ENCODE measurements around the gene PIP4K2A. TPM values are rescaled to one million over a fixed set of nuclear protein-coding genes. Genes with fewer than 3 reads are reported as not detected.

PIP4K2A gene
- total and polyA plus RNA-seq, 2 of the 8 experiments (the other 6 are each of a cell fraction or from before 2014, with no cell fraction given) = 19.0 to 60.9 TPM

DNA sequence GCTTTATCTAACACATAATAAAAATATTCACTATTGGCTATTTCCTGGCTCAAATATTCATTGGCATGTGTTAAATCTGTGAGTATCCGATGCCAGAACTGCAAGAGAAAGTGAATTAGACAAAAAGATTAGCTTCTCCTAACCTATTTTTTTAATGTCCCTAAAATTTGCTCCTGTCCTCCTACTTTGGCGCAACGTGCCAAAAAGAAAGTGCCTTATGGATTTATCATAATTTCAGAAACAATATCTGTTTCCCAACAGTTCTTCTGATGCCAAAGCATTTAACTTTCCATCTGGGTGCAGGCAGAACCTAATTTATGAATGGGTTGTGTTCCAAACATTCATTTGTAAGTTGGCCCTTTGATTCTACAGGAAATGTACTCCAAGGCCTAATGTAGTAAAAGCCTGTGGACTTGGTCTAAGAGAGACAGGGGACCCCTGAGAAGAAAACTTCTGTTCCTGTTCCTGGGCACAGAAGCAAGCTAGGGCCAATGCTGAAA lies 15.4 kb downstream of the PIP4K2A start:
- Histone ChIP-seq H3K9ac (replicated peaks in 1 of 4; ENCODE audit: extremely low read depth in 1 of 4, low read depth in 3 of 4, low read length in 3 of 4) (no peak overlapping the region), H3K56ac (replicated peaks; ENCODE audit: insufficient read length, low read depth, low read length) (no peak overlapping the region), H2AK5ac (ENCODE audit: low read depth, low read length) (no peak overlapping the region), H3K23me2 (ENCODE audit: low read depth, low read length) (no peaks in the 10 kb centered on the region), H4K91ac (replicated peaks; ENCODE audit: insufficient read length, low read length) (no peak overlapping the region), H4K5ac (ENCODE audit: insufficient read length, low read depth, low read length) (no peak overlapping the region), H3K18ac (ENCODE audit: extremely low read depth, low read length) (no peak overlapping the region), H3K14ac (ENCODE audit: insufficient read length) (no peak overlapping the region), H2BK20ac (ENCODE audit: low read length) (no peak overlapping the region), H3K36me3 (ENCODE audit: control insufficient read depth in 2 of 4, insufficient read depth in 4 of 4, low read length in 3 of 4) (peaks cover 0 to 3% (median 0%) of the 10 kb centered on the region in 4 experiments; a peak in 3 of 8 replicates), H2BK12ac (ENCODE audit: low read depth, low read length) (no peak overlapping the region), H3K9me3 (ENCODE audit: insufficient read depth in 2 of 2, low read depth in 1 of 2, low read length in 1 of 2) (peaks cover 0 to 2% of the 10 kb centered on the region in 2 experiments; a peak in 1 of 4 replicates), H3K23ac (ENCODE audit: insufficient read length) (no peak overlapping the region), H3K4me2 (ENCODE audit: insufficient read depth in 1 of 2, low read depth in 2 of 2, low read length in 2 of 2) (no peak overlapping the region), H3K4ac (replicated peaks; ENCODE audit: insufficient read length, low read depth, low read length) (no peak overlapping the region), H2BK5ac (ENCODE audit: low read depth, low read length) (no peak overlapping the region), H3K4me1 (replicated peaks in 1 of 4; ENCODE audit: control insufficient read depth in 3 of 4, insufficient read depth in 4 of 4, low read length in 3 of 4) (peaks cover 6 to 30% (median 14%) of the 10 kb centered on the region in 4 experiments; a peak in 6 of 7 replicates), H3K4me3 (ENCODE audit: extremely low read depth in 1 of 4, insufficient read depth in 2 of 4, low read depth in 3 of 4, low read length in 4 of 4) (no peak overlapping the region), H2BK15ac (ENCODE audit: low read length) (no peak overlapping the region), H3K79me2 (ENCODE audit: control insufficient read depth in 1 of 2, insufficient read depth in 2 of 2, low read length in 2 of 2) (peaks cover 10 to 100% of the 10 kb centered on the region in 2 experiments), H2BK120ac (replicated peaks; ENCODE audit: low read depth, low read length) (no peak overlapping the region), H3K27ac (ENCODE audit: low read depth, low read length) (no peak overlapping the region), H3K79me1 (ENCODE audit: low read depth, low read length) (peaks cover 10% of the 10 kb centered on the region), H2AFZ (ENCODE audit: low read length) (no peak overlapping the region), H4K20me1 (replicated peaks in 1 of 2; ENCODE audit: control insufficient read depth in 1 of 2, insufficient read depth in 2 of 2, low read length in 2 of 2) (peaks cover 4 to 6% of the 10 kb centered on the region in 2 experiments), H4K8ac (ENCODE audit: extremely low read depth, insufficient read depth, low read length) (no peak overlapping the region), H3K27me3 (replicated peaks in 1 of 4; ENCODE audit: control insufficient read depth in 3 of 4, extremely low read depth in 1 of 4, insufficient read depth in 3 of 4, low read length in 3 of 4) (no peaks in the 10 kb centered on the region)
- ChIA-PET CTCF (ENCODE audit: partially characterized antibody) (no interaction called here), POLR2A (ENCODE audit: partially characterized antibody) (no interaction called here)
- FAIRE-seq = no peak
- TF ChIP-seq SRF (IDR thresholded peaks at IDR 0.05; ENCODE audit: low read depth, low read length) (no peak), ZNF274 (IDR thresholded peaks at IDR 0.05; ENCODE audit: borderline replicate concordance, extremely low read depth, low read length) (no peak), ASH2L (IDR thresholded peaks at IDR 0.05; ENCODE audit: low read length) (no peak), RAD21 (IDR thresholded peaks at IDR 0.05 in 1 of 2, conservative IDR thresholded peaks at IDR 0.05 in 1 of 2; ENCODE audit: low read depth in 2 of 2, low read length in 2 of 2) (no peak), TAF7 (optimal IDR thresholded peaks at IDR 0.05; ENCODE audit: borderline replicate concordance, low read depth, low read length) (no peak), SP1 (IDR thresholded peaks at IDR 0.05; ENCODE audit: low read depth, low read length) (no peak), YY1 (IDR thresholded peaks at IDR 0.05; ENCODE audit: low read depth, low read length) (no peak)
- TF ChIP-seq, protein P1, sequence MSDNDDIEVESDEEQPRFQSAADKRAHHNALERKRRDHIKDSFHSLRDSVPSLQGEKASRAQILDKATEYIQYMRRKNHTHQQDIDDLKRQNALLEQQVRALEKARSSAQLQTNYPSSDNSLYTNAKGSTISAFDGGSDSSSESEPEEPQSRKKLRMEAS (IDR thresholded peaks at IDR 0.05) = no peak
- 93% methylated on average over 3 of the region's 3 CpGs; no CpG with 5 or more reads in 1 of the 2 experiments for WGBS, 2 experiments (ENCODE audit: extremely low coverage in 1 of 2, insufficient coverage in 1 of 2, insufficient read length in 1 of 2, insufficient replicate concordance in 2 of 2, low coverage in 1 of 2, low lambda C conversion rate in 2 of 2, missing lambda C conversion rate in 1 of 2)
- no peak for DNase-seq (ENCODE audit: low read depth in 1 of 2, low spot score in 2 of 2)

Measured in H1 (cell line).